Left kidney (tissue), 2 donors: ENCODE results near the gene PXDN. TPM values are rescaled to one million over a fixed set of nuclear protein-coding genes. Genes with fewer than 3 reads are reported as not detected.
"Not testable (repeated sequence)": the region's sequence is repeated elsewhere in the genome, so short reads cannot be mapped to it uniquely, and the experiment has no call there.

Source experiments
- DNase-seq: peaks from one replicate; pipeline ENCODE4 v3.0.0-alpha.2; 2013
- polyA plus RNA-seq: library from polyadenylated mRNA; unstranded; fragments of 120-200 nt; gene quantifications from one replicate; pipeline ENCODE4 v1.2.1, GENCODE V29; 2013; ENCODE audit not compliant: insufficient read length

The PXDN gene
- polyA plus RNA-seq, 1 donor, result 154 TPM

DNA sequence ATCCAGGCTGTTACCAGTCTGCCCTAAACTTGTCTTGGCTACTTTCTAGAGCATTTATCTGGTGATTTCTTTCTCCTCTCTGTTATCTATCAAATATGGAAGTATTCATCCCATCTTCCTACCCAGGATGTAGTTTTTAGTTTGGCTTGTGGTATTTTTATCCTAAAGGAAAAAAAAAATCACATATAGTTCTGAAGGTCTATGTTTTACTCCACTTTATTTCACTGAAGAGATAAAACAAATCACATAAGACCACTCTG lies 62.2 kb downstream of the PXDN start:
- DNase-seq, result no peak

DNA sequence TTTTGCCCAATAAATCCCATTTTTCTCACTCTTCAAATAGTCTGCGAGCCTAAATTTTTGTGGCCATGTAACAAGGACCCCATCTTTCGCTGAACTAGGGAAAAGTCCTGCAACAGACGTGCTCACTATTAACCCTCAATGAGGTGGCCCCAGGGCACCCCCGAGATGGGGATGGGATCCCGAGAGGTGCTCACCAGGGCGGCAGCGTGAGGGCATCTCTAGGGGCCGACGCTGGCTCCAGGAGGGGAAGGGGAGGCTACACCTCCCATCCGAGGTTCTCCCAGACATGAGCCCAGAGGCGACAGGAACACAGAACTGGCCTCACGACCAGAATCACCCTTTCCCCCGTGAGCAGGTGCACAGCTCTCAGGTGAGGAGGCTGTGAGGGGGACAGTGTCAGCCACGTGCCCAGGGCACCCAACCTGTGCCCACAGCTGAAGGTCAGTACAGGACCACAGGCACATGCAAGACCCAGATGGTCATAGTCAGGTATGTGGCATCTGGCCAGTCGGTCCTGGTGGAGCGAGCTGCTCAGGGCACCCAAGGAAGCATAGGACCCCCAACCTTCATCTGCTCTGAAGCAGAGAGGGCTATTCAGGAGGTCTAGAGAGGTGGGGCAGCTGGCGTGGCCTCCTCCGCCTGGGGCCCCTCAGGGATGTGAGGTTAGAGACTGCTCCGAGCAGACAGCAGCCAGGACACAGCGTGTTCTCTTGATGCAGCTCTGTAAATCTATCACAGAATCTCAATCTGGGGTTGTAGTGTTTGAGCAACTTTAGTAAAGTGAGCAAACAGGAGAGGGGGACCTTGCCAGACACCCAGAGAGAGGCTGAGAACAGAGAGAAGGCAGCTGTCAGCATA lies 62.8 kb downstream of the PXDN start:
- no peak for DNase-seq

DNA sequence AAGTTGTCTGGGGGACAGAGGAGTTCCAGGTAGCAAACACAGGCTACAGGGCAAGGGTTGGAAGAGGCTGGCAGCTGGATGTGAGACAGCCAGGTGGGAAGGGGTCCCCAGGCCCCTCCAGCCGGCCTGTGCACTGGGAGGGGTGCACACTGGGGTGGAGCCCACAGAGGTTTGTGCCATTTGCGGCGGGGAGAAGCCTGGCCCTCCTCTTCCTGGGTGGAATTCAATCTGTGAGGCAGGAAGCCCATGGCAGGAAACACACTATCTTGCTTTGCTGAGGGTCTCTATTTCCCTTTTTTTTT lies 63.3 kb downstream of the PXDN start:
- no peak for DNase-seq

DNA sequence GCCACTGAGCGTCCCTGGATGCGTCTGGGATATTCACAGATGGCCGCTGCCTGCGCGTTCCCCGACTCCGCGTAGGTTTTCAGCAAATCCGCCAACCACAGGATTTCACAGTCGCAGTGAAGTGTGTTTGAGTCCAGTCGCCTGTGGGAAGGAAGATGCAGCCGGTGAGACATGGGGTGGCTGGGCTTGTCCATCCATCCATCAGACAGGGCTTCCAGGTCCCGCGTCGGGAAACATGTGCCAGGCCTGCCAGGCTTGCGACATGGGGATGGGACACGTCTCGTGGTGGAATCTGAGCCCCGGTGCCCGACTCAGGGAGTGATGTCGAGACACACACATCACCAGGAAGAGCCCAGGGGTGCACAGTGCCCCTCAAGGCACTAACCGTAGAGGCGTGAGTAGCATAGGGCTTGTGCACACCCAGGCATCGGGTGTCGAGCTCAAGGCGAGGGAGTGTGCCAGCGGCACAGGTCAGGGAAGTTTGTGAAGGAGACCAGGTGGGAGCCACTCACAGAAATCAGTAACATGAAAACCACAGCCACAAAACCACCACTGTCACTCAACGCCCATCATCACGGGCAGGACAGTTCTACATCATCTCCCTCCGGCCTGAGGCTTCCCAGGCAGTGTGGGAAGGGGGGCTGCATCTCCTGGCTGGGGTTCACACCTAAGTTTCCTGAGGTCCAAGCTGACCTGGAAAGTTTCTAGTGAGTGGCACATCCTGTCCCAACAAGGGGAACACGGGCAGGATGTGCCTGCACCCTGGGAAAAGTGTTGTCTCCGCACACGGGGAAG lies 63.9 kb downstream of the PXDN start:
- no peak for DNase-seq

DNA sequence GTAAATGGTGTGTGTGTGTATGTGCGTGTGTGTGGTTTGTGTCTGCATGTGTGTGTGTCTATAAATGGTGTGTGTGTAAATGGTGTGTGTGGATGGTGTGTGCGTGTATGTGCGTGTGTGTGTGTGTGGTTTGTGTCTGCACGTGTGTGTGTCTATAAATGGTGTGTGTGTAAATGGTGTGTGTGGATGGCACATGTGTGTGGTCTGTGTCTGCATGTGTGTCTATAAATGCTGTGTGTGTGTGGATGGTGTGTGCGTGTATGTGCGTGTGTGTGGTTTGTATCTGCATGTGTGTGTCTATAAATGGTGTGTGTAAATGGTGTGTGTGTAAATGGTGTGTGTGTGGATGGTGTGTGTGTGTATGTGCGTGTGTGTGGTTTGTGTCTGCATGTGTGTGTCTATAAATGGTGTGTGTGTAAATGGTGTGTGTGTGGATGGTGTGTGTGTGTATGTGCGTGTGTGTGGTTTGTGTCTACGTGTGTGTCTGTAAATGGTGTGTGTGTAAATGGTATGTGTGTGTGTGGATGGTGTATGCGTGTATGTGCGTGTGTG lies 64.8 kb downstream of the PXDN start:
- not testable (repeated sequence) for DNase-seq

DNA sequence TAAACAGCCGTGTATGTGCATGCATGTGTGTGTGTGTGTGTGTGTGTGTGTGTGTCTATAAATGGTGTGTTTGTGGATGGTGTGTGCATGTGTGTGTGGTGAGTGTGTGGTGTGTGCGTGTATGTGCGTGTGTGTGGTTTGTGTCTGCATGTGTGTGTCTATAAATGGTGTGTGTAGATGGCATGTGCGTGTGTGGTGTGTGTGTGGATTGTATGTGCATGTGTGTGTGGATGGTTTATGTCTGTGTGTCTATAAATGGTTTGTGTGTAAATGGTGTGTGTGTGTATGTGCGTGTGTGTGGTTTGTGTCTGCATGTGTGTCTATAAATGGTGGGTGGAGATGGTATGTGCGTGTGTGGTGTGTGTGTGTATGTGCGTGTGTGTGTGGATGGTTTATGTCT lies 65.2 kb downstream of the PXDN start:
- not testable (repeated sequence) for DNase-seq

DNA sequence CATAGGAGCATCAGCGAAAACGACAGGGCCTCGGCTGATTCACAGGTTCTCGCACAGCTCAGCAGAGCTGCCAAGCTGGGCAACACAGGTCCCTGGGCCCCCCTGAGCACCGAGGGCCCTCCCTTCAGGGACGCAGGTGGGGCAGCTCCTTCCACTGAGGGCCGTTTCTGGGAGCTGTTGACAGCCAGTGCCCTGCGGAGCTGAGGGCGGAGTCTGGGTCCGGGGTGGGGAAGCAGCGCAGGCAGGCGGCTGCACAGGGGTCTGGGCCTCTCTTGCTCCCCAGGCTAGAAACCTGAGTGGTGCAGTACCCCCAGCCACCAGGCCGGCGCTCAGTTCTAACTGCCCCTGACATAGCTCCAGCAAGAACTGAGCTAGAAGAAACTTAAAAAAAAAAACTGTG lies 65.7 kb downstream of the PXDN start:
- no peak for DNase-seq

DNA sequence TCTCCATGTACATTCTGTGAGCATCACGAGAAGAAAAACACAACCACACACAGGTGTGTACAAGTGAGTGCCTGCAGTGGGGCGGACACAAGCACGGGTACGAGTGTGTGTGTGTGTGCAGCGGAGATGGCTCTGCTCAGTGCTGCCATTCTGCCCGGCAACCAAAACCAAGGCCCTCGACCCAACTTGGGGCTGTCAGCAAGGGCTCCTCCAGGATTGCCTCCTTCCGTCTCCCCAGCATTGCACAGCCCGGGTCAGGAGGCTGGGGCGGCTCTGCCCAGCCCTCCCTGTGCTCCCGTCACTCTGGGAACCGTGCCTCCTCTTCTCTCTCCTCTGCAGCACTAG lies 66.5 kb downstream of the PXDN start:
- no peak for DNase-seq

DNA sequence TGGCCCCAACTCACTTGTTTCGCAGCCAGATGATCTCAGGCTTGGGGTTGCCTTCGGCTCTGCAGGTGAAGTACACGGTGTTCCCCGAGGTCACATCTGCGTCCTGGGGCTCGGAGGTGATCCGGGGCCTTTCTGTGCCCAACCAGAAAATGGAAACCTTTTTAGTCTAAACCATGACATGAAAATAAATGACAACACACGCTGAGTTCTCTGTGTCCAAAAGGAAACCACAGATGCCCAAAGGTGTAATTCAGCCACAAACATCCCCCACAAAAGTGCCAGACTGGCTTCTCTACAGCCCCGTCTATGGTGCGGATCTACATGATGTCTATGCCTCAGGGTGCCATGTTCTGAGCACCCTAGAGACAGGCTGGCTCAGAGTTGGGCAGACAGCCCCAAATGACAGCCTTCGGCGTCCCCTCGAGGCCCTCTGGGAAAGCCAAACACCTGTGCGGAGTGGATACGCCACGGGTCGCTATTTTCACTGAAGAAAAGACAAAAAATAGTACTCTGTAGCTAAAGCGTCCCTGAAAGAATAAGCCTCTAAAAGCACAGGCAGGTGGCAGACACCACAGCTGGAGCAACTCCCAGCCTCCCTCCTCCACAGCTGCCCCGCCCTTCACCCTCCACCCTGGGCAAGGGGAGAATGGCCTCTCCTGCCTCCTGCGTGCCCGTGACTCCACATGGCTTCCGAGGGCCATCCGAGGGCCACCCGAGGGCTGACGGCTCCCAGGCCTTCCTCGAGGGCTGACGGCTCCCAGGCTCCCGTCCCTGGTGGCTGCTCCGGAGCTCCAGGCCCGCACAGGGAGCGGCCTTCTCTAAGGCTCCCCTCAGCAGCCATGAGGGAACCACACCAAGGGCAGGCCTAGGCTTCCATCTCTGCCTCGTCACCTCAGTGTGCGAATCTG lies 67.1 kb downstream of the PXDN start:
- DNase-seq, result no peak

DNA sequence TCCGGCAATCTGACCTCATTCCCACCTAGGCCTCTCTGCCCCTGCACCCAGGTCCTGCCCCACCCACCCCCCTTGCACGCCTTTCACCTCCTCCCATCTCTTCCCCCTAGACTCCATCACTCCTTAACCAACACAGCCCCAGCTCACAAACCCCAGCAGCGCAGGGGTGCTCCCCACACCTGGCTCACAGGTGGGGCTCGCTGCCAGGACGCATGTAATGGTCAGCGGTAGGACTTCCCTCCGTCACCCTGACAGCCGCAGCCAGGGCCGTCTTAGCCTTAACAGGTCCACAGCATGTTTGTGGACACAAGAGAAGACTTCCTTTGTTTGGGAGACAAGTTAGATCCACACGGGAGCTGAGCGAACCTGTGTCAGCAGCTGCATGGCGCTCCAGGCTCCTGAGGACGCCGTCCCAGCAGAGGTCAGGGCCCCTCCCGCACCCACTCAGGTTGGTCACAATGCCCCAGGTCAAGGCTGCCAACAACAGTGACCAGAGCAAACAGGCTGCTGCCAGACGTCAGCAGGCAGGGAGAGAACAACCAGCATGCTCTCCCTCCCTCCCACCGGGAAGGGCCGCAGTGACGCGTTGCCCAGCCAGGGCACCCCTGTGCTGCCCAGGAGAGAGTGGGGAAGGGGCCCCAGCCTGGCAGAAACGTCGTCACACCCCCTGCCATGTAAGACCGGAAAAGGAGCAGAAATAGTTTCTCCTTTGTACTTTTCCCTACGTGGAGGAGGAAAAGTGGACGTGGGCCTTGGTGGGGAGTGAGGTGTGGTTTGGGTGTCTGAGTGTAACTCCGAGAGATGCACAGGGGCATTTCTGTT lies 68.0 kb downstream of the PXDN start:
- DNase-seq, result no peak

DNA sequence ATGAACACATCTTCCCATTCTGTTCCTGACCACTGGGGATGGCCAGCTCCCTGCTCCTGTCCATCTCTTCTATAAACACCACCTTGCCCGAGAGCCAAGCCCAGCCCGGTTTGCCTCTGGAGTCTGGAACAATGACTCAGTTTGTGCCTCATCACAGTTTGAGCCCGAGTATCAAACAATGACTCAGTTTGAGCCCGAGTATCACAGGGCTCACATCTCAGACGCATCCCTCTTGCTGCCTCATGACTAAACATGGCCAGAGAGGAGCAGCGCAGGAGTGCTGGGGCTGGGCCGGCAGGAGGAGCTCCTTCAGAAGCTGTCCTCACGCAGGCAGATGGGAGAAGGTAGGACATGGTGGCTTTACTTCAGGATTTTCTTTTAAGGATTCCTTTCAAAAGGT lies 68.7 kb downstream of the PXDN start:
- no peak for DNase-seq

DNA sequence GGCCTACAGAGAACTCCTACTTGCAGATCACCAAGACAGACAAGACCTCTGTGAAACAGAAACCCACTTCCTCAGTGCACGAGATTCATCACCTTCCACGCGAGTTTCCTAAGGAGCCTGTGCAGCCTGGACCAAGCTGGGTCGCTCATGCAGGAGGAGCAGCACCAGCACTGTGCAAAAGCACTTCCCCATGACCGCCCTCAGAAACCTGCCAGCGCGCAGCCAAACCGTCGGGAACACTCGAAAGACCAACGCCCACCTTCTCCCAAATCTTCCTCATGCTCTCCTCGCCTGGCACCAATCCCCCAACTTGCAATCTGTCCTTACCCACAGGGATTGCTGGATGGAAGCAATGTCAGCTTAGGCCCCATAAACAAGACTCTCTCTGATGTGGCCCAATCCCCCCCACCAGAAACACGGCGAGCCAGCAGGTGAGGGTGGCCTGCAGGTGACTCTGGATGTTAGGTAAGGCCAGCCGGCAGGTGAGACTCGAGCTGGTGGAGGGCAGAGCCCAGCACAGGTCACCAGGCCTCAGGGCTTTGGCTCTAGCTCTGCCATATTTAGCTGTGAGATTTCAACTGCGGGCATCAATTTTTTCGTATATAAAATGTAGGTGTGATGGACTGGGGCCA lies 69.4 kb downstream of the PXDN start:
- DNase-seq, result no peak

DNA sequence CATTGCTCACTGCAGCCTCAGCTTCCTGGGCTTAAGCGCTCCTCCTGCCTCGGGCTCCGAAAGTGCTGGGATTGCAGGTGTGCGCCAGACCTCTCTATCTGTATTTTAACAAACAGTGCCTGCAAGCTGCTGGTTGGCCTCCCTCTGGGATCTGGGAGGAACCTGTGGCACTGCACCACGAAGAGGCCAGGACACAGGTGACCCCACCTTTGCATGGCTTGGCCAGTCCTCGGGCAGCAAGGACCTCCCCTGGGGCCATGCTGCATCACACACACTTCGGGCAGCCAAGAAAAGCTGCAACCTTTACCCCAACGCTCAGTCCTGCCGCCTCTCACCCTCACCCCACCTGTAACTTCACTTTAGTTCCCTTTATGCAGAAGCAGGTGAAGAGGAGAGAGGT lies 70.0 kb downstream of the PXDN start:
- DNase-seq, result no peak

DNA sequence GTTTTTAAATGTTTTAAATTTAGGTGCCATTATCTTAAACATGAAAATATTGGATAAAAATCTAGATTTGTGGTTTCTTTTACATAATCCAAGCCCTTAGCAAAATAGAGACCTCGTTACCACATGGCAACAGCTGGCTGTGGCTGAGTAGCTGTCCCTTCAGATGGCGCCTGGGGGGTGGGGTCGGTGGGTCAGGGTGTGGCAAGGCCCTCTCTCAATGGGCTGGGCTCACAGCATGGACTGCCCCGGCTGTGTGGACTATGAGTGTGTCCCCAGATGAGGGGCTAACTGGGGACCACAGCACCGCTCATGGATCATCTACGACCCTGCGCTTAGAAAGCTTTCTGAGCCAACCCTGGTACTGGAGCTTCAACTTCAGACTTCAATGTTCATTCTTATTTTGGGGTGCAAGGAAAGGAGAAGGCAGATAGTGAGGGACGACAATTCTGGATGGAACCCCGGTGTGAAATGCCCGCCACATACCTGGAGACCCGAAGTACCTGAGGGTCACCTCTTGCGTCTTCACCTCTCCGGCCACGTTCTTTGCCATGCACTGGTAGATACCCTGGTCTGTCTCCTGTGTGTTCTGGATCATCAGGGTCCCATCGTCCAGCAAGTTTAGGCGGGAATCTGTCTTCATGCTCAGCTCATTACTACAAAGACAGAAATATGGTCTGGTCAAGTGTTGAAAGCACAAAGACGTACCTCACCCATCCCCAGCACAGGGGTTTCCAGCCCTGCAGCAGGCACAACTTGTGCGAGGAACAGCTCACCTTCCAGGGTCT lies 71.0 kb downstream of the PXDN start:
- DNase-seq, result no peak

DNA sequence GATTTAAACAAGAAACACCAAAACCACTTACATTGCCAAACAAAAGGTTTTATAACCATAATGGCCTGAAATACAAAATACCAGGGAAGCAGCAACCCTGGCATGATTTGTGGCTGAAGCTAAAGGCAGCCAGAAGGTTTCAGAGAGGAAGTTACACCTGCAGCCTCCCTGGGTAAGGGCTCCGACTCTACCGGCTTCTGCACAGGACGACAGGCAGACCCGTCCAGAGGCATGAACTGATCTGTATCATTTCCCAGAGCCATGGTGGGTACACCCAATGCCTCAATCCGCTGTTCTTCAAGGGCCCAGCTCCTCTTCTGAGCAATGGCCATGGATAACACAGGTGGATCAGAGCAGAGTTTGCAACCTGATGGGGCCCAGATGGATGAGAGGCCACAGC lies 71.6 kb downstream of the PXDN start:
- DNase-seq, result no peak

DNA sequence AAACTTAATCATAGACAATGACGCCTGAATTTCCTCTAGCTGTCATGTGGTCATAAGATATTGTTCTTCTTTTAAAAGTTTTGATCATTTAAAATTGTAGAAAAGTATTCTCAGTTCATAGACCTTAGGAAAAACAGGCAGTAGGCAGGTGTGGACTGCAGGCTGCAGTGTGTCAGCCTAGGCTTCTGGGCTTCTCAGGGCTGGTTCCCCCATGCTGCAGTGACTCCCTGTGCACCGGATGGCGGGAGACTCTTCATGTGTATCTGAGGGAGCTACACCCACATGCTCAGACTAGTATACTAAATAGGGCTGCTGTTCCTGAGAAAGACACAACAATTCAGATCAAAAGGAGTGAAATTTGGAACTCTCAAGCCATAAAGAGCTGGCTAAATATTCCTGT lies 72.4 kb downstream of the PXDN start:
- DNase-seq, result no peak

DNA sequence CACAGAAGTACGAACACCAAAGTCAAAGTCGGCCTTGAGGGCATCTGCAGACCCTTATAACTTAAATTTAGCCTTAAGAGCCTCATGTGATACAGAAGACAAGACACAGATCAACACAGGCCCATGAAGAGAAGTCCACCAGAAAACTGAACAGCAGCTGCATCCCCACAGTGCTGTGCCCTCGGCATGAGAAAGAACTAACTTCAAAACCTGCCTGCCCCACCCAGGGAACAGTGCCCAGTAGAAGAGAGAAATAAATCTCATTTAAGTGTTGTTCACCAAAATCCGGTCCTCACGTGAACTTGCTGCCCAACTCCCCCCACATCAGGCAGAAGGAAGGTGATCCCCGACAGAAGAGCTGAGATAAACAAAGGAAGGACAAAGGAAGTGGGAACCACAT lies 73.7 kb downstream of the PXDN start:
- DNase-seq, result no peak

DNA sequence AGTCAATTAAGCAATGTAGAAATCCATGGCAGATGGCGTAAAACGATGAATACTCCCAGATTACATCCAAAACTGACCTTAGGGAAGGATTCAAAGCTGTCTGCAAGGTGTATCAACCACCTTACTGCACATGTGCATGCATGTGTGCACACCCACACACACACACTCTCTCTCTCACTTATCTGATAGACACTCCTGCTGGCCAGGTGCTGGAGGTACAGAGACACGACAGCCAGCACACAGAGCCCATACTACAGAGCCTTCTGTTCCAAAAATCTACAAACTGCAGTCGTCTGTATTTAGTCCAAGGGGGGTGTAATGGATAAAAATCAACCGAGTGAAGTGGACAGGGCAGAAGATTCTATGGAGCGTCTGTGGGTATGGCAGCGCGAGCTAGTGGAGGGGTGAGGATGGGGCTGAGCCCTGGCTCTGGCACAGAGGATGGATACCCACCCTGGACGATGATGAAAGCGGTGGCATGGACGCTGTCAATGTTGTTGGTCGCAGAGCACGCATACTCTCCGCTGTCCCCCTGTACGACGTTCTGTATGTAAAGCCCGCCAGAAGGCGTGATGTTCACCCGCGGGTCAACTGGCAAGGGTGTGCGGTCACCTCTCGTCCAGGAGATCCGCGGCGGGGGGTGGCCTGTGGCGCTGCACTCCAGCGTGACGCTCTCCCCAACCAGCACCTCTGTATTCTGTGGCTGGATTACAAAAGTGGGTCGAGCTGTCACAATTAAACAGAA lies 78.4 kb downstream of the PXDN start:
- no peak for DNase-seq

DNA sequence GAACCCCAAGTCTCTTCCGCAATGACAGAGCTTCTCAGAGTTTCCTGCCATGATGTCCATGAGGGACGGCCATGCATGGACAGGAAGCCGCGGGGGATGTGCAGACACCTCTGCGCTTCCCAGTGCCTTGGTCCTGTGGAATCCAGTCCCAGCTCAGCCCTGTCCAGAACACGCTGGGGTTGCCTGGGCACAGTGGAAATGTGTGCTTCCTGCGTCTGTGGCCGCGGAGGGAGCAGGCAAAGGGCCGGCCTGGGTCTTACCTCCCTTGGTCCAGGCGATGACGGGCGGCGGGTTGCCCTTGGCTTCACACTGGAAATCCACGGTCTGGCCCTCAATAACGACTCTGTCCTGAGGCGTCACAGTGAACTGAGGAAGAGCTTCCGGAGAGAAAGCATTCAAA lies 79.6 kb downstream of the PXDN start:
- DNase-seq, result no peak

DNA sequence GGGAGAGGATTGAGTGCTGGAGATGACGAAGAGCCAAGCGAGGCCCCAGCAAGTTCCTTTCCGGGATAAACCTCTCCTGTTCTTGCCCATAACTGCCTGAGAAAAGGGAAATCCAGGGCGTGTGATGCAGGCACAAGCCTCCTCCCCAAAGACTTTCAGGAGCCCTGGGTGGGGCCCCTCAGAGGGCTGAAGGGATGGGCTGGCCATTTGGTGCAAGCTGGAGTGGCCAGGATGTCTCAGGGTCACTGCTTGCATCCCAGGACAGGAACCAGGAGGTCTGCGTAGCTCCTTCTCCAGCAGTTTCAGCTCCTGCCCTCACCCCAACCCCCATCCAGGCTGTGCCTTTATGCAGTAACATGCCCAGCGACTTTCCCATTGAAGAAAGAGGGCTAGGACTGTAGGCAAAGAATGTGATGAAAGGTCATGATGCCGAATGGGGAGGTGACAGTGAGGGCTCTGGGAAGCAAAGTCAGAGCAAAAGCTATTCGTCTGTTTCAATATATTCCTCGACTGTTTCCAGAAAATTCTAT lies 80.2 kb downstream of the PXDN start:
- no peak for DNase-seq
